GM04504 (cell line): ENCODE measurements around the gene EGF.

Experiments
- DNase-seq: peaks from one replicate; pipeline ENCODE4 v3.0.0-alpha.2; 2012; ENCODE audit warnings: low read depth

The EGF gene

DNA sequence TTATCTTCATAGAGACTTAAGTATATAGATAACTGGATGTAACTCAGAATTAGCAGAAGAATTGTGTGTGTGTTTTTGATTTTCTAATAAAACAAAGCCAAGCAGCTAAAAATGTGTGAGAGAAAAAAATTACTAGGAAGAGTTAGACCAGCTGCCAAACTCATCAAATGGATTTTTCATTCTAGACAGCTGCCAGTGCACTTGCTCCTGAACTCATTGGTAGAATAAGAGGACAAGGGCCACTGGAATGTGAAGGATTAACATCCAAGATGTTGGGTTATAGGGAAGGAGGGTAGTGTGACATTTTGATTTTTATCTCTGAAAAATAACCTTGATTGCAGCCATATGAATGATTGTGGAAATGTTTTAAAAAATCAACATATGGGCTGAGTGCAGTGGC is 49.7 kb downstream of the EGF start:
- no peak for DNase-seq

DNA sequence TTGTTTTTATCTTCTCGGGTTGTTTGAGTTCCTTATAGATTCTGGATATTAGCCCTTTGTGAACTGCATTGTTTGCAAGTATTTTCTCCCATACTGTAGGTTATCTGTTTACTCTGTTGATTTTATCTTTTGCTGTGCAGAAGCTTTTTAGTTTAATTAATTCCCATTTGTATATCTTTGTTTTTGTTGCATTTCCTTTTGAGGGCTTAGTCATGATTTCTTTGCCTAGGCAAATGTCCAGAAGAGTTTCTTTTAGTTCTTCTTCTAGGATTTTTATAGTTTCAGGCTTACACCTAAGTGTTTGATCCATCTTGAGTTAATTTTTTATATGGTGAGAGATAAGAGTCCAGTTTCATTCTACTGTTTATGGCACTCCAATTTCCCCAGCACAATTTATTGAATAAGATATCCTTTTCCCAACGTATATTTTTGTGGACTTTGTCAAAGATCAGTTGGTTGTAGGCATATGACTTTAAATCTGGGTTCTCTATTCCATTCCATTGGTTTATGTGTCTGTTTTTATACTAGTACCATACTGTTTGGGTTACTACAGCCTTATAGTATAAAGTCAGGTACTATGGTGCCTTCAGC is 54.3 kb downstream of the EGF start:
- no peak for DNase-seq

DNA sequence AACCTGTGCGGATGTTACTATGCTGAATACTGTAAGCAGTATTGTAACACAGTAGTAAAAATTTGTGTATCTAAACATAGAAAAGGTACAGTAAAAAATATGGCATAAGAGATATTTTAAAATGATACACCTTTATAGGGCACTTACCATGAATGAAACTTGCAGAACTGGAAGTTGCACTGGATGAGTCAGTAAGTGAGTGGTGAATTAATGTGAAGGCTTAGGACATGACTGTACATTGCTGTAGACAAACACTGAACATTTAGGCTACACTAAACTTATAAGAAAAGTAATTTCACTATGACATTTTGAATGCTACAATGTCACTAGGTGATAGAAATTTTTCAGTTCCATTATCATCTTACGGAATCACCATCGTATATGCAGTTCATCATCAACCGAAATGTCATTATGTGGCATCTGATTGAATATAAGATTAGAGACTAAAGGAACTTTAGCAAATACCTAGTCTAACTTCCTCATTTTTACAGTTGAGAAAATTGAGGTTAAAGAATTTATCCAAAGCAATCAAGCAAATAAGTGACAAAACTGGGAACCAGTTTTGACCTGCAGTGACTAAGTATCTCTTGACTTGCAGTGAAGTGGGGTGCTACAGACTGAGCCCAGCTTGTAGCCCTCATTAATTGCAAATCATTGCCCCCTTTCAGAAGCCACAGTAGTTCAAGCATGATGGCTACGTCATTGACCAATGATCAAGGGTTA is 55.3 kb downstream of the EGF start:
- DNase-seq: no peak

DNA sequence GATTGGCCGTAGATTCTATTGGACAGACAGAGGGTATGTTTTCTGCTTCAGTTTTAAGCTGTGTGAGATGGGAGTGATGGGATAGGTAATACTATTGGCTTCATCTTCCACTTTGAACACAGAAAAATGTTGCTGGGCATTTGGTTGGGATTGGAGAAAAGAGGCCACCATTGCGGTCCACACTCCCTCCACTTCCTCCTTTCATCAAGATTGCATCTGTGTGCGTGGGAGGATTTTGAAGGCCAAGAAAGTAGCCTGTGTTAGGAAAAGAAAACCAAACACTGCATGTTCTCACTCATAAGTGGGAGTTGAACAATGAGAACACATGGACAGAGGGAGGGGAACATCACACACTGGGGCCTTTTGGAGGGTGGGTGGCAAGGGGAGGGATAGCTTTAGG is 56.4 kb downstream of the EGF start:
- DNase-seq: no peak

DNA sequence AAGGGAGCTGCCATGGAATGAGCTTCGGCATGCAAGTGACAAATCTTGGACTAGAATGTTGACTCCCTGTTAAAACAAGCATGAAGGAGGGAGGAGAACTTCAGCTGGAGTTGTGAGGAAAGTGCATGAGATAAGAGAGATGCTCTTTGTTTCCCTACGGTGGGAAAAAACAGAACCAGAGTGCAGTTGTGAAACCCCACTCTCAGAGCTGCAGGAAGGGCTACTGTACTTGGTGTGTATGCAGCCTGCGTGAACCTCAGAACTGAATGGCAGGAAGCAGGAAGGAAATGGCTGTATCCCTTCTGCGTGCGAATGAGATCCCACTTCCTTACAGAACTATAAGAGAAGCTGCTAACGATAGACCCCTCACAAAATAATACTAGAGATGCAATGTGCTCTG is 57.2 kb downstream of the EGF start:
- DNase-seq: no peak

DNA sequence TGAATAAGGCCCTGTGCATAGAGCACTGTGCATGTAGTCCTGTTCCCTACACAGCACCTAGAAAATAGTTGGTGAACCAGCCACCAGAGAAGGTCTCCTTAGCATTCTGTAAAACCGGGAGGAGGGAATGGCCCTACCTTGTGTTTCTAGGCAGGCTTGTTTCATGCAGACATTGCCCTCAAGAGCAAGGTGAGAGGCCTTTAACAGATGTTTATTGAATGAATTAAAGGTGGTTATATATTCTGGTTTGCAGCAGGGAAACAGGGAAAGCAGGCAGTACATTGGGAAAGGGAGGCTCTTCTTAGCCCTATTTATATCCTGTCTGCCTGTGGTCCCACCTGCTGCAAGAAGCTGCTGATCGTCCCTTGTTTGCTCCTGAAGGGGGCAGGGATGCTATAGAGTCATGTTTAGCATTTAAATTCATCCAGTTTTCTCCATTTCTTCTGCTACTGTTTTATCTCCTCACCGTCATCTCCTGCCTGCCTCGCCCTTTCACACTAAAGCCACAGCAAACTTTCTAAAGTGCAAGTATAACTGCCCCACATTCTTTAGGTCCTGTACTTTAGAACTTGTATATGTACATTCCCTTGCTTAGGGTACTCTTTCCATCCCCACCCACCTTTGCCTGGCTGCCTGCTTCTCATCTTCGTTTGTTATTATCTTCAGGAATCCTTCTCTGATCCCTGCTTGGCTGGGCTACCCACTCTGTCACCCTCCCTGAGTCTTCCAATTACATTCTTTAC is 60.3 kb downstream of the EGF start:
- no peak for DNase-seq

DNA sequence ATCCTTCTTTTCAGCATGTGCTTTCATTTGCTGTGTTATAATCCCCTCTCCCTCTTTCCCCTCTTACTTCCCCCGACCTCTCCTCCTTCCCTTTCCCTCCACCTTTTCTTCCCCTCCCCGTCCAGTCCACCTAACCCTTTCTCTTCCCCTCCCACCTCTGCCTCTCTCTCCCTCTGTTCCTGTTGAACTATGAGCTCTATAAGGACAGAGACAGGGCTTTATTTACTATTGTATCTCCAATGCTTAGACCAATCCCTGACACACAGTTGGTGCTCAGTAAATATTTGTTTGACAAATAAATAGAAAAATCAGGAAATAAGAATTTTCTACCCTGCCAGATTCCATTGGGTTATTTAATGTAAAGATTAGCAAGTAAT is 60.8 kb downstream of the EGF start:
- DNase-seq: no peak

DNA sequence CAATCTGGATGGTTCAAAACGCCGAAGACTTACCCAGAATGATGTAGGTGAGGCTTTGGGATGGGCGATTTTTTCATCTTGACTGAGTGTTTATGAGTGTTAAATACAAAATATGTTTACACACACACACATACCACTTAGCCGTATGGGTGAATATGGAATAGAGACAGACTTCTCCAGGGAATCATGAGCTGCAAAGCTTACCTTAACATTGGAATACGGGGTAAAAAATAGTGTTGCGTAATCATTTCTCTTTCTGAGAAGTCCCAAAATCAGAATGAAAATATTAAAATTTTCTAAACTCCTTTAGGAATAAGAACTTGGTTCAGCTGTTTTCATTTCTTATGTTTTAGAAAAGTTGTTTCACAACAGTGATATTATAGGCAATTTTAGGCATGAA is 63.5 kb downstream of the EGF start:
- DNase-seq: no peak

DNA sequence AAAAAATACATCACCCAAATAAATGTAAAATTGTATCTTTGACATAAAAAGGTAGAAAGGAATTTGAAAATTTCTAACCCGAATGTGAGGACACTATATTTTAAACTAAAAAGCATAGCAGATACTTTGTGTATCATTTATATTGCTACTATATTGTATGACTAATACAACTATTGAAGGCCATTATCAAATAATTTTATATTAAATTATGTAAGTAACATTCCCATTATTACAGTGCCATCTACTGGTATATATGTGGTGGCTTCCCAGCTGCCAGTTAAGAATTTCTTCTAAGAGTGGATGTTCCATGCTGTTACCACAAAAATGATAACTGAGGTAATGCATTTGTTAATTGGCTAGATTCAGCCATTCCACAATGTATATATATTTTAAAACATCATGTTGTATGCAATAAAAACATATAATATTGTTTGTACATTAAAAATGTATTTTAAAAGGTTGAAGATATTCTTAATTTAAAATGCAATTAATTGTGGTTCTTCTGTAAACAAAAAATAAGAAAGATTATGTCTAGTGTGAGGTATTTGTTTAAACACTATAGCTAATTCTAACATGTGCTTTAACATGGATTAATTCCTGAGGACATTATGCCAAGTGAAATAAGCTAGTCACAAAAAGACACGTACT is 65.3 kb downstream of the EGF start:
- DNase-seq: no peak

DNA sequence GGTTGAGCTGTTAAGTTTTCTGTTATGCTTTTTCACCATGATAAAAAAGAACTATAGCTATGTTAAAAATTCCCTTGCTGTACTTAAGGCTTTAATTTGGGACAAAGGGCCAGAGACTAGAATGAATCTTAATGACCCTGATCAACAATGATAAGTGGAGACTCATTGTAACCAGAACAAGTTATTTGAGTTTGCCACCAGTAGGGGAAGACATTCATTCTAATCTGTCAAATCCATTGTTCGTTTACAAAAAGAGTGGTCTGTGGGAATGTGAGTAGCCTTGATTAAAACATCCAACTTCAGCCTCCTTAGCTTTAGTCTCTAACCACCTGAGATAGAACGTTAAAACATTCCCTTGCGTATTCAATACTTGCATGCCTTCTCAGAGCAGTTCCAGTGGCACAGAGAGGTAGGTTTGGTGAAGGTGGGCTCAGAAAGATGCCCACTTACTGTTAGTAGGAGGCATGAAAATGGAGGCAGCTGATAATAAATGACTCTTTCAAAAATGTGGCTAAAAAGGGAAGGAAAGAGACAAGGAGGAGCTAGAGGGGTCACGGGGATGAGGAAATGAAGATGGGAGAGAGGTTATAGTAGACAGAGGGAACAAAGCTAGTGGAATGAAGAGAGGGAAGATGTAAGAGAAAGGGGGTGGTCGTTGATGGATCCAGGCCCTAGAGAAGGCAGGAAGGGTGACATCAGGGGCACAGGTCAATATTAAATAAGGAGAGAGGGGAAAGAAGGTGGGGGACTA is 66.2 kb downstream of the EGF start:
- no peak for DNase-seq

DNA sequence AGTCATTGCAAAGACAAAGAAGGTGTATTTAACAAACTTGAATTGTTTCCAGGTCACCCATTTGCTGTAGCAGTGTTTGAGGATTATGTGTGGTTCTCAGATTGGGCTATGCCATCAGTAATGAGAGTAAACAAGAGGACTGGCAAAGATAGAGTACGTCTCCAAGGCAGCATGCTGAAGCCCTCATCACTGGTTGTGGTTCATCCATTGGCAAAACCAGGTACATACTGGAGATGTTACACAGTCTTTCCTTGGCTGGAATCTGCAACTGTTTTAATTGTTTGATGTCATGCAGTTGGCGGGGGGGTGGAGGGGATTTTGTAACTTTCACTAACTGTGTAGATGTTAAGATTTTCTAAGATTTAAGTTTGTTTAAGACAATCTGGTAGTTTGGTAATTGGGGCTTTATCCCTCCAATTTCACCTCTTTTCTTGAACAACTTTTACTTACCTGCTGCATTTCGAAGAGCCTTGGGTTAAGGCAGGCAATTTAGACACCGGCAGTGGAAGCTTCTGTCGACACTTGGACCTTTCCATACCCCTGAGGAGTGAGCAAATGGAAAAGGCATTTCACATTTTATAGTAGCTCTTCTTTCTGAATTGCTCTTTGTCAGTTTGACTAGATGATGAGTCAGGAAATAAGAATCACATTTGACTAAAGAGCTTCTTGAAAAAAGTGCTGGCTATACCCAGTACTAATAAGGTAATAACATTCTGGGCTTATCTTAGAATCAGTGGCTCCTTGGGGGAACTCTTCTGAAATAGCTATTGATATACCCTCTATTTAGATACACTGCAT is 67.4 kb downstream of the EGF start:
- DNase-seq: peak; percentile 59

DNA sequence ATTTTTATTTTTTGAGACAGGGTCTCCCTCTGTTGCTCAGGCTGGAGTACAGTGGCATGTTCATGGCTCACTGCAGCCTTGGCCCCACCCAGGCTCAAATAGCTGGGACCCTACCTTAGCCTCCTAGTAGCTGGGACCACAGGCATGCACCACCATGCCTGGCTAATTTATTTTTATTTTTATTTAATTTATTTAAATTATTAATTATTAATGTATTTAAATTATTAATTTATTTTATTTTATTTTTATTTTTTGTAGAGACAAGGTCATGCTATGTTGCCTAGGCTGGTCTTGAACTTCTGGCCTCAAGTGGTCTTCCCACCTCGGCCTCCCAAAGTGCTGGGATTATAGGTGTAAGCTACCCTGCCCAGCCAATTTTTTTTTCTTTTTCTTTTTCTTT is 69.3 kb downstream of the EGF start:
- no peak for DNase-seq

DNA sequence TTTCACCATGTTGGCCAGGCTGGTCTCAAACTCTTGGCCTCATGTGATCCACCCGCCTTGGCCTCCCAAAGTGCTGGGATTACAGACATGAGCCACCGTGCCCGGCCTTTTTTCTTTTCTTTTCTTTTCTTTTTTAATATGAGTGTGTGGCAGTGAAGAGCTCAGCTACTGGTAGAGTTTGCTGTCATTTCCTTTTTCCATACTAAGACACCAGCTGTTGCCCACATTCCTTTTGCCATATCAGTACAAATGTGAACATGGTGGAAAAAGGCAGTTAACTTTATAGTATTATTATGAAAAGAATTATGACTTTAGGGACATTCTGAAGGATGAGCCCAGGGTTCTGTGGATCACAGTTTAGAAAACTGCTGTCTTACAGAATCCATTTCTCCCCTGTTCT is 69.8 kb downstream of the EGF start:
- DNase-seq: no peak

DNA sequence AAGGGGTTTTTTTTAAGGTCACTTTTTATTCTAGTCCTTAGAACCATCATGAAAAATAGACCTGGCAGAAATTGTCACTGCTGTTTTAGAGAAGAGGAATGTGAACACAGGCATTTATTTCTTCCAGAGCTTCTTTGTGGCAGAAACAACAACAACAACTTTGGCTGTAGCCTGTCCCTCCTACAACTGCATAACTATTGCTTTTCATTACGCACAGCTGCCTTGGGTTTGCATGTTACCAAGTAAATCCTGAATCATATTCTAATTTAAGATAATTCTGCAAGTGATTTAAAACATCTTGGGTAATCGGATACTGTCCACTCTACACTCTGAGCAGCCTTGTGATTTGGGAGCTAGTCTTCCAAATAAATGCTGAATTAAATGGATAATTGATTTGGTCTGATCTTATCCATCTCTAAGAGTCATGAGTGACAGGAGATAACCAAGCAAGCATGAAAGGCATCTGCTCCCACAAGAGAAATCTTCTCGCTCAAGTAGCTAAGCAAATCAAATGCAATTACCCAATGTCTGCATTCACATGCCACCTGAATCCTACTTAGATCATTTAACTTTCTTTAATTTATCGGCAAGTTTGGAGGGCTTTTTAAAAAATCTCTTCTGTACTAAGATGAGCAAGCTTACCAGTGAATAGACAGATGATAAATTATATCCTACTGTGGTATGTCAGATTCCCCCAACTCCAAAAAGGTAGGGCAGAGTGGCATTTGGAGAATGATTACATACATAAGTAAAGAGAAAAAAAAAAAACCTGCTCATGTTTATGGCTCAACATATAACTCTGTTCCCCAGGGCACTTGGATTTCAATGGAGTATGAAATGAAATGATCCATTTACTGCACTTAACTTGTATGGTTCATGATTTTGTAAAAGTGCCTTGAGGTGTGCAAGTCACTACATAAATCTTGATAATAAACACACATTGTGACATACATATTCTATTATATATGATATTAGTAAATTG is 73.6 kb downstream of the EGF start:
- peak; percentile 52 for DNase-seq

DNA sequence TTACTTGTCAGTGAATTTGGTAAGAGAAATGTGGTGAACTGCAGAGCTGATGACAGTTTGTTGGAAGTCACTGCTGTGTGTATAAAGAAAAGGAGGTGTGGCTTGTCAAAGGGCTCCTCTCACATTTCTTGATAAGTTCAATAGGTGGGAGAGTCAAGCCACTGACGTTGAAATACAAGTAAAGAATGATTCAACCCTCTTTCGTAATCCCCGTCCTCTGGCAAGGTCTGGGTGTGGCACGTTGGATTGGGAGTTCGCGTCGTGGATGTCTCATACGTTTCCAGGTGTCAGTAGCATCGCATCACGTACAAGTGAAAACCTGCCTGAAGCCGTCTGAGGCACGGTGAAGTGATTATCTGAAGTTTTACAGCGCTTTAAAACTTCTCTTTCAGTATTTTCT is 76.4 kb downstream of the EGF start:
- no peak for DNase-seq

DNA sequence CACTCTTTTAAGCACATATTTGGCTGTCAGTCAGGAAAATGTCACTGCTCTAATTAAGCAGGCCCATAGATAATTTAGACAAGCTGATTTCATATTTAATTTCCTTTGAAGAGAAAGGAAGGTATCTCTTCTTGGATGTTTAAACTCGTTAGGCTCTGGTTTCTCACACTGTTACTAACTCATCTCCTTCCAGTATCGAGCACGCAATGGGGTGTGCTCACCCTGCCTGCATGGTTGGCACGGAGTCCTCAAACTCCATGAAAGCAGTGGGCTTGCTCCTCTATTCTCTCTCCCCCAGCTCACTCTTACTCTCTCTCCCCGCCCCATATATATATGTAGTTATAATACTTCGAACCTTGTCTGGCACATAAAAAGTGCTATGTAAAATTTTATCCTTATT is 76.9 kb downstream of the EGF start:
- DNase-seq: no peak

DNA sequence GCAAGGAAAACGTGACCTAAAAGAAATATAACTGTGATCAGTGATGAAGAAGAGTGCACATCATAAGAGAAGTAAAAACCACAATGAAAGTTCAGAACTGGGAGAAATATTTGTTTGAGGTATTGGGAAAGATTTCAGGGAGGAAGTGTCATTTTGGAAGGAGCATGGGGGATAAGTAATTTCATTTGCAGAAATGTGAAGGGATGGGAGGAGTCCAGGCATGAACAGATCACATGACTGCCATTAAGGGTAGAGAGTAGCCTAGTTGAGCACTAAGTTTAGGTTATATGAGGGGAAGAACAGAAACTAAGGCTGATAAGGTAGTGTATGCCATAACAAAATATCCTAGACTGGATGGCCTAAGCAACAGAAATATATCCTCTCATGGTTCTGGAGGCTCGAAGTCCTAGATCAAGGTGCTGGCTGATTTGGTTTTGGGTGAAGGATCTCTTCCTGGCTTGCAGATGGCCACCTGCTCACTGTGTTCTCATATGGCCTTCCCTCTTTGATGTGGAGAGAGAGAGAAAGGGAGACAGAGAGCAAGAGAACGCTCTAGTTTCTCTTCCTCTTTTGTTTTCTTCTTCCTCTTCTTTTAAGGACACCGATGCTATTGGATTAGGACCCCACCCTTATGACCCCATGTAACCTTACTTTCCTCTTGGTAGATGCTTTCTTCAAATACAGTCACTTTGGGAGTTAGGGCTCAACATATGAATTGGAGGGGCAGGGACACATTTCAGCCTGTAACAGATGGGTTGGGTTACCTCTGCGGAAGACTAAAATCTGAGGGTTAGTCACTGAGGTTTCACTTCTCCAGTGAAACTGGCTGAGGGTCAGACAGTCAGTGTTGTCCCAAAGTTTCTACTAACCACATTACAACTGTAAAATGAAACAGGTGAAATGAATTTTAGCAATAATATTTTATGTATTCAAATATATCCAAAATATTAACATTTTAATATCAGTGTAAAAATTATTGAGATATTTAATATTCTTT is 77.9 kb downstream of the EGF start:
- DNase-seq: no peak

DNA sequence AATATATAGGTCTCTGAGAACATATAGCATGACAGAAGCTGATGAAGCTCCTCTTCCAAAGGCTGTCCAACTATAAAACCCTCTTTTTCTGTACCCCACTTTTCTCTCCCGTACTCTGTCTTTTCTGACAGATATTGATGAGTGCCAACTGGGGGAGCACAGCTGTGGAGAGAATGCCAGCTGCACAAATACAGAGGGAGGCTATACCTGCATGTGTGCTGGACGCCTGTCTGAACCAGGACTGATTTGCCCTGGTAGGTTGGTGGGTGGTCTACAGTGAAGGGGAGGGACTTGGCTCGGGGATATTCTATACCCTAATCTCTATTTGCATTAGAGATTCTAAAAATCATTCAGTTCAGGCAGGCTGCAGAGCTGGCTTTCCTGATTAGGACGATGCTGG is 80.4 kb downstream of the EGF start:
- DNase-seq: no peak

DNA sequence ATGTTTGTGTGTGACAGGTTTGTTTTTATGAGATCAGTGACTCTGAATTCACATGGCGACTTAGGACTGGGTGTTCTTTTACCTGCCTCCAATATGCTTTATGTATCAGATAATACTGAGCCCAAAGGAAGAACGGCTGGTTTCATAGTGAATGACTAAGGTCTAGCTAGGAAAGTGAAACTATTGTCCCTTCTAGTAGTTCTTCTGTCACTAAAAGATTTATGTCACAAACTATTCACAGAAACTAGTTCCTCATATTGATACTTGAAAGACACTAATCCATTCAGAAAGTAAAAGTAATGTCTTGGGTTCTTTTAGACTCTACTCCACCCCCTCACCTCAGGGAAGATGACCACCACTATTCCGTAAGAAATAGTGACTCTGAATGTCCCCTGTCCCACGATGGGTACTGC is 81.7 kb downstream of the EGF start:
- DNase-seq: no peak
